Peyer's patch (tissue), 4 donors: ENCODE measurements around the gene SHISA8.

Experiments used
- POLR2A ChIP-seq, 2 donors: fragments of 450-650 bp; IDR thresholded peaks; one replicate each; pipeline ENCODE4 v1.5.1; 2017; ENCODE audit warnings: antibody characterized with exemption in 2 of 2, mild to moderate bottlenecking in 2 of 2, moderate library complexity in 2 of 2
- TF ChIP-seq, protein P1 (sequence below), 6 experiments: fragments of 450-650 bp in 4 of 6; fragments of 200-600 bp in 2 of 6; sonication (generic) in 1 of 6; IDR thresholded peaks; one replicate each; pipeline ENCODE4 v1.5.1; 2017 to 2019; ENCODE audit warnings: antibody characterized with exemption in 6 of 6, mild to moderate bottlenecking in 3 of 6, moderate library complexity in 1 of 6

DNA sequence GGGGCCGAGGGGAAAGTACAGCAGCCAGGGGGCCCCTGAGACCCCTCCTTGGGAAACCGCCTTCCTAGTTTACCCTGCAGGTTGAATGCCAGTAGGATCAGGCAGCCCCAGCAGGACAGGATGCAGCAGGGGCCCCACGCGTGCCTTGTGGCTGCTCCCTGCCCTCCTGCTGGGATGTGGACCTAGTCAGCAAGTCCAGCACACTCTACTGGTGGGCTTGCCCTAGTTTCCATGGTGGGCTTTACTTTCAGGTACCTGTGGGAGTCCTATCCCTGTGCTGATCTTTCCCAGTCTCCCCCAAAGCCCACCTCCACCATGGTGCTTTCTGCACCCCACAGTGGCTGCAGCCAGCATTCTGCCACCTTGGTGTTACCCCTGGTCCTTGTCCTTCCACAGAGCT is 22.2 kb downstream of the SHISA8 start:
- TF ChIP-seq, protein P1, sequence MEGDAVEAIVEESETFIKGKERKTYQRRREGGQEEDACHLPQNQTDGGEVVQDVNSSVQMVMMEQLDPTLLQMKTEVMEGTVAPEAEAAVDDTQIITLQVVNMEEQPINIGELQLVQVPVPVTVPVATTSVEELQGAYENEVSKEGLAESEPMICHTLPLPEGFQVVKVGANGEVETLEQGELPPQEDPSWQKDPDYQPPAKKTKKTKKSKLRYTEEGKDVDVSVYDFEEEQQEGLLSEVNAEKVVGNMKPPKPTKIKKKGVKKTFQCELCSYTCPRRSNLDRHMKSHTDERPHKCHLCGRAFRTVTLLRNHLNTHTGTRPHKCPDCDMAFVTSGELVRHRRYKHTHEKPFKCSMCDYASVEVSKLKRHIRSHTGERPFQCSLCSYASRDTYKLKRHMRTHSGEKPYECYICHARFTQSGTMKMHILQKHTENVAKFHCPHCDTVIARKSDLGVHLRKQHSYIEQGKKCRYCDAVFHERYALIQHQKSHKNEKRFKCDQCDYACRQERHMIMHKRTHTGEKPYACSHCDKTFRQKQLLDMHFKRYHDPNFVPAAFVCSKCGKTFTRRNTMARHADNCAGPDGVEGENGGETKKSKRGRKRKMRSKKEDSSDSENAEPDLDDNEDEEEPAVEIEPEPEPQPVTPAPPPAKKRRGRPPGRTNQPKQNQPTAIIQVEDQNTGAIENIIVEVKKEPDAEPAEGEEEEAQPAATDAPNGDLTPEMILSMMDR (IDR thresholded peaks at IDR 0.05), result no peak
- TF ChIP-seq POLR2A (IDR thresholded peaks at IDR 0.05), result no peak
